HepG2 (cell line): ENCODE results near the gene SLC9A5. TPM values are rescaled to one million over a fixed set of nuclear protein-coding genes. Genes with fewer than 3 reads are reported as not detected.

ENCODE experiments used
- CSRNP1 ChIP-seq: sonication (generic); formaldehyde crosslinking; IDR thresholded peaks from 2 replicates; pipeline ENCODE4 v1.8.1; 2023; ENCODE audit warnings: mild to moderate bottlenecking, missing genetic modification reagents
- EZH2 ChIP-seq: conservative IDR thresholded peaks from 2 replicates; pipeline ENCODE4 v1.6.1; 2012; ENCODE audit warnings: mild to moderate bottlenecking, low read depth, low read length, moderate library complexity
- HOXA3 ChIP-seq: sonication (generic); formaldehyde crosslinking; IDR thresholded peaks from 2 replicates; pipeline ENCODE4 v1.5.0; 2020; ENCODE audit warnings: missing genetic modification reagents
- NR2C2 ChIP-seq: sonication (generic); formaldehyde crosslinking; IDR thresholded peaks from 2 replicates; pipeline ENCODE4 v1.4.0; 2020; ENCODE audit warnings: missing genetic modification reagents, mild to moderate bottlenecking, moderate library complexity, borderline replicate concordance
- PAF1 ChIP-seq: IDR thresholded peaks from 2 replicates; pipeline ENCODE4 v1.6.1; 2016; ENCODE audit warnings: missing genetic modification reagents, missing compliant biosample characterization
- PITX1 ChIP-seq: sonication (generic); formaldehyde crosslinking; IDR thresholded peaks from 2 replicates; pipeline ENCODE4 v1.5.1; 2020; ENCODE audit warnings: mild to moderate bottlenecking, missing genetic modification reagents
- REL ChIP-seq: sonication (generic); formaldehyde crosslinking; conservative IDR thresholded peaks from 2 replicates; pipeline ENCODE4 v1.8.0; 2022; ENCODE audit warnings: mild to moderate bottlenecking, missing genetic modification reagents, moderate library complexity
- SIX1 ChIP-seq: sonication (generic); formaldehyde crosslinking; IDR thresholded peaks from 2 replicates; pipeline ENCODE4 v1.4.0; 2020; ENCODE audit warnings: missing genetic modification reagents, borderline replicate concordance
- SP2 ChIP-seq: sonication (generic); formaldehyde crosslinking; IDR thresholded peaks from 2 replicates; pipeline ENCODE4 v1.5.1; 2020; ENCODE audit warnings: mild to moderate bottlenecking, missing genetic modification reagents
- SPEN ChIP-seq: sonication (generic); formaldehyde crosslinking; IDR thresholded peaks from 2 replicates; pipeline ENCODE4 v1.5.1; 2020; ENCODE audit warnings: low read depth, mild to moderate bottlenecking, missing genetic modification reagents
- THRA ChIP-seq: sonication (generic); formaldehyde crosslinking; IDR thresholded peaks from 2 replicates; pipeline ENCODE4 v1.4.0; 2020; ENCODE audit warnings: missing genetic modification reagents, borderline replicate concordance
- TMF1 ChIP-seq: sonication (generic); formaldehyde crosslinking; IDR thresholded peaks from 2 replicates; pipeline ENCODE4 v1.8.1; 2022; ENCODE audit warnings: low read depth, missing genetic modification reagents
- WIZ ChIP-seq: sonication (generic); formaldehyde crosslinking; IDR thresholded peaks from 2 replicates; pipeline ENCODE4 v1.5.1; 2020; ENCODE audit warnings: mild to moderate bottlenecking, missing genetic modification reagents
- ZBTB3 ChIP-seq: sonication (generic); formaldehyde crosslinking; IDR thresholded peaks from 2 replicates; pipeline ENCODE4 v1.4.0; 2020; ENCODE audit warnings: low read depth, mild to moderate bottlenecking, moderate library complexity, missing genetic modification reagents, borderline replicate concordance
- ZFYVE20 ChIP-seq: sonication (generic); formaldehyde crosslinking; IDR thresholded peaks from 2 replicates; pipeline ENCODE4 v1.8.0; 2023; ENCODE audit warnings: low read depth, mild to moderate bottlenecking, moderate library complexity, missing genetic modification reagents, borderline replicate concordance
- ZNF160 ChIP-seq: sonication (generic); formaldehyde crosslinking; IDR thresholded peaks from 2 replicates; pipeline ENCODE4 v1.8.0; 2022; ENCODE audit warnings: mild to moderate bottlenecking, inconsistent platforms, missing genetic modification reagents
- ZNF232 ChIP-seq: sonication (generic); formaldehyde crosslinking; IDR thresholded peaks from 2 replicates; pipeline ENCODE4 v1.4.0; 2020; ENCODE audit warnings: missing genetic modification reagents, borderline replicate concordance
- ZNF3 ChIP-seq: IDR thresholded peaks from 2 replicates; pipeline ENCODE4 v1.7.0; 2017; ENCODE audit warnings: inconsistent platforms
- ZNF569 ChIP-seq: sonication (generic); formaldehyde crosslinking; IDR thresholded peaks from 2 replicates; pipeline ENCODE4 v1.5.0; 2020; ENCODE audit warnings: mild to moderate bottlenecking, missing genetic modification reagents, moderate library complexity, borderline replicate concordance
- ZNF605 ChIP-seq: sonication (generic); formaldehyde crosslinking; IDR thresholded peaks from 2 replicates; pipeline ENCODE4 v1.8.0; 2022; ENCODE audit warnings: mild to moderate bottlenecking, missing genetic modification reagents
- ZNF639 ChIP-seq: conservative IDR thresholded peaks from 2 replicates; pipeline ENCODE4 v1.6.1; 2018; ENCODE audit warnings: missing genetic modification reagents
- ZNF792 ChIP-seq: IDR thresholded peaks from 2 replicates; pipeline ENCODE4 v1.6.1; 2016
- ZXDC ChIP-seq: sonication (generic); formaldehyde crosslinking; IDR thresholded peaks from 2 replicates; pipeline ENCODE4 v1.5.0; 2020; ENCODE audit warnings: mild to moderate bottlenecking, missing genetic modification reagents
- polyA plus RNA-seq, 8 experiments: library from polyadenylated mRNA; depleted of rRNA in 3 of 8; stranded (reverse) in 7 of 8; unstranded in 1 of 8; fragments of >200 nt; fragmentation: Illumina TruSeq in 4 of 8; extraction: Trizol in 4 of 8; gene quantifications; 2 replicates each; pipeline versions ENCODE4 v1.2.1 to v1.2.3, GENCODE V29; 2011 to 2016; ENCODE audit warnings: low read depth in 4 of 8, missing spikeins in 1 of 8, mixed read lengths in 1 of 8; ENCODE audit not compliant: insufficient read depth in 1 of 8
- total RNA-seq, 5 experiments: library from RNA; depleted of rRNA; stranded (reverse); fragments of >200 nt; fragmentation: Illumina TruSeq; extraction: Trizol; gene quantifications; 2 replicates each; pipeline ENCODE4 v1.2.3, GENCODE V29; 2016; ENCODE audit warnings: low read depth in 1 of 5

Gene SLC9A5
- total and polyA plus RNA-seq, 2 of the 13 experiments (the other 11 are each of a cell fraction or from before 2014, with no cell fraction given): 0.58 to 1.4 TPM

- TF ChIP-seq SIX1 (no peak), ZNF605 (CRISPR knock-in tag) (no peak; the same call in 1 of the 2 replicates), ZNF3 (no peak), ZNF160 (no peak; the same call in 1 of the 2 replicates), PAF1 (CRISPR knock-in tag) (no peak), TMF1 (CRISPR knock-in tag) (peak; percentile 94), CSRNP1 (CRISPR knock-in tag) (peak; percentile 55; the same call in 1 of the 2 replicates), ZXDC (CRISPR knock-in tag) (peak; percentile 84), EZH2 (no peak), THRA (CRISPR knock-in tag) (no peak), NR2C2 (CRISPR knock-in tag) (peak; percentile 64; the same call in 1 of the 2 replicates), SPEN (peak; percentile 83), ZBTB3 (CRISPR knock-in tag) (0 out of 2 replicates have a peak, but pooled peaks have one; percentile 84), ZNF232 (CRISPR knock-in tag) (no peak), WIZ (CRISPR knock-in tag) (peak; percentile 31; the same call in 1 of the 2 replicates), ZFYVE20 (CRISPR knock-in tag) (peak; percentile 53; the same call in 1 of the 2 replicates), SP2 (CRISPR knock-in tag) (no peak), HOXA3 (peak; percentile 87; the same call in 1 of the 2 replicates), REL (CRISPR knock-in tag) (no peak; the same call in 1 of the 2 replicates), ZNF639 (0 out of 2 replicates have a peak, but pooled peaks have one; percentile 30), ZNF569 (CRISPR knock-in tag) (no peak), ZNF792 (CRISPR knock-in tag) (0 out of 2 replicates have a peak, but pooled peaks have one; percentile 10), PITX1 (CRISPR knock-in tag) (no peak)
These were observed 30.7 kb downstream of the SLC9A5 start, which contains the start of gene PLEKHG4 (continued) for GRCh38 chr16:67279296-67280089.
